Sigmoid colon (tissue), 4 donors: ENCODE measurements around the gene POLG2.

Experiments used
- POLR2AphosphoS5 ChIP-seq, 4 donors: sonication (generic); formaldehyde crosslinking; IDR thresholded peaks; one replicate each; pipeline ENCODE4 v1.6.1; 2017; ENCODE audit warnings: antibody characterized with exemption in 4 of 4
- TF ChIP-seq, protein P1 (sequence below), 4 experiments: fragments of 450-650 bp in 3 of 4; fragments of 200-600 bp in 1 of 4; IDR thresholded peaks; one replicate each; pipeline ENCODE4 v1.5.1; 2016 to 2019; ENCODE audit warnings: antibody characterized with exemption in 4 of 4, mild to moderate bottlenecking in 3 of 4, moderate library complexity in 2 of 4

DNA sequence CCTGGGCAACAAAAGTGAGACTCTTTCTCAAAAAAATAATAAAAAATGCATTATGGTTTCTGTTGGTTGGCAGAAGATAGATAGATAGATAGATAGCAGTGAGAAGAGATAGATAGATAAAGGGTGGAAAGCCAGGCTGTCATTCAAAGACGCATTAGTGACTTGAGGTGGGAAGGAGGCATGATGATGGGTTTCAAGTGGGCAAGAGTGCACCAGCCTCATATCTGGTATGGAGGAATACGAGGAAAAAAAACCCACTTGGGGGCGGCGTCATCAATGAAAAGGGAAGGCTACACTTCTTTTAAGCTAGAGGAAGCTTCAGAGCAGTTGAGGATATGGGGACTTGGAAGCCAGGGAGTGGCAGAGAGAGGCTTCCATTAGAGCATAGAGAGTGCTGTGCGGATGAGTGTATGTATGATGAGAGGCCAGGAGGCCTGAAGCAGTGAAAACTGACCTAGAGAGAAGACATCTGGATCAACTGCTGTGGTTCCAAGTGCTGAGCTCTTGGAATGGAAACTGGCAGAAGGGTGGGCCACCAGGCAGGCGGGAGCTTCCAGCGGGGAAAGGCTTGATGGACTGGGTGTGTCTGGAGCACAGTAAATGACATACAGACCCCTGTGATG, 41.8 kb upstream of the POLG2 start:
- TF ChIP-seq, protein P1, sequence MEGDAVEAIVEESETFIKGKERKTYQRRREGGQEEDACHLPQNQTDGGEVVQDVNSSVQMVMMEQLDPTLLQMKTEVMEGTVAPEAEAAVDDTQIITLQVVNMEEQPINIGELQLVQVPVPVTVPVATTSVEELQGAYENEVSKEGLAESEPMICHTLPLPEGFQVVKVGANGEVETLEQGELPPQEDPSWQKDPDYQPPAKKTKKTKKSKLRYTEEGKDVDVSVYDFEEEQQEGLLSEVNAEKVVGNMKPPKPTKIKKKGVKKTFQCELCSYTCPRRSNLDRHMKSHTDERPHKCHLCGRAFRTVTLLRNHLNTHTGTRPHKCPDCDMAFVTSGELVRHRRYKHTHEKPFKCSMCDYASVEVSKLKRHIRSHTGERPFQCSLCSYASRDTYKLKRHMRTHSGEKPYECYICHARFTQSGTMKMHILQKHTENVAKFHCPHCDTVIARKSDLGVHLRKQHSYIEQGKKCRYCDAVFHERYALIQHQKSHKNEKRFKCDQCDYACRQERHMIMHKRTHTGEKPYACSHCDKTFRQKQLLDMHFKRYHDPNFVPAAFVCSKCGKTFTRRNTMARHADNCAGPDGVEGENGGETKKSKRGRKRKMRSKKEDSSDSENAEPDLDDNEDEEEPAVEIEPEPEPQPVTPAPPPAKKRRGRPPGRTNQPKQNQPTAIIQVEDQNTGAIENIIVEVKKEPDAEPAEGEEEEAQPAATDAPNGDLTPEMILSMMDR (IDR thresholded peaks at IDR 0.05), result no peak
- no peak for TF ChIP-seq POLR2AphosphoS5 (IDR thresholded peaks at IDR 0.05)
